ENCODE results near the gene SPSB2.
"Not testable (repeated sequence)": the region's sequence is repeated elsewhere in the genome, so short reads cannot be mapped to it uniquely, and the experiment has no call there.

SPSB2 gene

GRCh38 chr12:6902448-6902847, 29.3 kb upstream of the SPSB2 start:
- no peak for DNase-seq (ENCODE audit: low read depth)

- peak; percentile 53 for DNase-seq (ENCODE audit: low read depth)
Observed at GRCh38 chr12:6899837-6900519, 26.9 kb upstream of the SPSB2 start.

- DNase-seq (ENCODE audit: low read depth), result no peak
Observed at GRCh38 chr12:6899427-6899826, 26.3 kb upstream of the SPSB2 start.

GRCh38 chr12:6896846-6897435, 23.8 kb upstream of the SPSB2 start:
- no peak for DNase-seq (ENCODE audit: low read depth)

- DNase-seq (ENCODE audit: low read depth), result no peak
Observed at GRCh38 chr12:6894321-6894720, 21.2 kb upstream of the SPSB2 start.

GRCh38 chr12:6892683-6893082, 19.6 kb upstream of the SPSB2 start:
- DNase-seq (ENCODE audit: low read depth), result not testable (repeated sequence)

- no peak for DNase-seq (ENCODE audit: low read depth)
Observed at GRCh38 chr12:6891646-6892001, 18.5 kb upstream of the SPSB2 start.

- peak; percentile 91 for DNase-seq (ENCODE audit: low read depth)
Observed at GRCh38 chr12:6890789-6891645, 17.9 kb upstream of the SPSB2 start.

- DNase-seq (ENCODE audit: low read depth), result not testable (repeated sequence)
Observed at GRCh38 chr12:6889775-6890573, 16.9 kb upstream of the SPSB2 start.

- DNase-seq (ENCODE audit: low read depth), result not testable (repeated sequence)
Observed at GRCh38 chr12:6888794-6889193, 15.7 kb upstream of the SPSB2 start.

GRCh38 chr12:6888360-6888759, 15.3 kb upstream of the SPSB2 start:
- DNase-seq (ENCODE audit: low read depth), result no peak

GRCh38 chr12:6887460-6887859, 14.4 kb upstream of the SPSB2 start:
- DNase-seq (ENCODE audit: low read depth), result no peak

- not testable (repeated sequence) for DNase-seq (ENCODE audit: low read depth)
Observed at GRCh38 chr12:6886206-6886999, 13.3 kb upstream of the SPSB2 start.

GRCh38 chr12:6884539-6884938, 11.4 kb upstream of the SPSB2 start:
- no peak for DNase-seq (ENCODE audit: low read depth)

- no peak for DNase-seq (ENCODE audit: low read depth)
Observed at GRCh38 chr12:6883683-6884082, 10.6 kb upstream of the SPSB2 start.

GRCh38 chr12:6883252-6883651, 10.1 kb upstream of the SPSB2 start:
- no peak for DNase-seq (ENCODE audit: low read depth)

GRCh38 chr12:6879824-6880223, 6.7 kb upstream of the SPSB2 start:
- not testable (repeated sequence) for DNase-seq (ENCODE audit: low read depth)

GRCh38 chr12:6874015-6874368, 889 bp upstream of the SPSB2 start:
- DNase-seq (ENCODE audit: low read depth), result not testable (repeated sequence)

- DNase-seq (ENCODE audit: low read depth), result no peak
Observed at GRCh38 chr12:6872073-6873048, 742 bp downstream of the SPSB2 start.

Data from stromal cell of bone marrow (primary cell).